ENCODE data around the gene USP14. TPM values are rescaled to one million over a fixed set of nuclear protein-coding genes. Genes with fewer than 3 reads are reported as not detected.

Gene USP14
- total and polyA plus RNA-seq, 9 donors = 26.0 to 60.0 (median 55.4) TPM

DNA sequence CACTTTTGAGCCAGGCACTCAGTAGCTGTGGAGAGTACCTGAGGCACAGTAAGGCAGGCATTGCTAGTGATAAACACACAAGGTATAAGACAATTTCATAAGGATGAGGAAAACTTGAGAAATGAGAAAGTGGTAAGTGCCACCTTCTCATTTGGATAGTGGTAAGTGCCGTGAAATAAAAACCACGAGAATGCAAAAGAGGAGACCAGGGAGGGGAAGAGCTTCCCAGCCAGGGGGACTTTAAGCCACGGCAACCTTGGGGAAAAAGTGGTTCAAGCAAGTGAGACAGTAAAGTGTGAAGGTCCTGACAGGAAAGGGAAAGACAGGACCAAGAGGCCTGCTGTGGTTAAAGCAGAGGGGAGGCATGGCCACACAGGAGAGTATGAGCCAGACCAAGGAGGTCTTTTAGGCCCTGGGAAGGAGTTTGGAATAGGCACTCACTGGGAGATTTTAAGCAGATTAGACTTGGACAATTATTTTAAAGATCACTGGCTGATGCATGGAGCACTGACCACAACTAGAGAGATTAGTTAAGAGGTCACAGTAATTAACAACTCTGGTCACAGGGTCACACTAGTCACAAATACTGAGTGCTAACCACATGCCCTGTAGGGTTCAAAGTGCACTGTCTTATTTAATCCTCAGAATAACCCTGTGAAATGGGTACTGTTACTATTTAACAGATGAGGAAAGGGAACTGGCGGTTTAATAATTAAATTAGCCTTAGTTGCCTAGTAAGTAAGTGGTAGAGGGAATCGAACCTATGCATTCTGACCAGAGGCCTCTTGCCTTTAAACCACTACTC is 59.4 kb downstream of the USP14 start:
- 75% methylated on average over 3 of the region's 5 CpGs for WGBS (ENCODE audit: insufficient coverage)
- no peak for DNase-seq
- no peak overlapping the region for H3K27ac ChIP-seq (ENCODE audit: low read length)
- H3K36me3 ChIP-seq (ENCODE audit: control insufficient read depth, insufficient read depth, low read length) = peaks cover 39% of the 10 kb centered on the region
- H3K27me3 ChIP-seq (ENCODE audit: control insufficient read depth, insufficient read depth, low read length) = no peaks in the 10 kb centered on the region
- no peak overlapping the region for H3K4me3 ChIP-seq (ENCODE audit: low read length)
- H3K4me1 ChIP-seq (ENCODE audit: control insufficient read depth, insufficient read depth, low read length) = no peaks in the 10 kb centered on the region
- H3K9me3 ChIP-seq (replicated peaks; ENCODE audit: control insufficient read depth, low read depth, low read length) = no peaks in the 10 kb centered on the region

GRCh38 chr18:220708-221107 is 62.4 kb downstream of the USP14 start:
- Histone ChIP-seq H3K4me3 (ENCODE audit: low read length) (no peak overlapping the region), H3K9me3 (replicated peaks; ENCODE audit: control insufficient read depth, low read depth, low read length) (no peaks in the 10 kb centered on the region), H3K27me3 (ENCODE audit: control insufficient read depth, insufficient read depth, low read length) (no peaks in the 10 kb centered on the region), H3K4me1 (ENCODE audit: control insufficient read depth, insufficient read depth, low read length) (no peaks in the 10 kb centered on the region), H3K36me3 (ENCODE audit: control insufficient read depth, insufficient read depth, low read length) (peaks cover 33% of the 10 kb centered on the region), H3K27ac (ENCODE audit: low read length) (no peak overlapping the region)
- DNase-seq = no peak

GRCh38 chr18:225745-226144 is 67.4 kb downstream of the USP14 start:
- H3K9me3 ChIP-seq (replicated peaks; ENCODE audit: control insufficient read depth, low read depth, low read length) = no peaks in the 10 kb centered on the region

DNA sequence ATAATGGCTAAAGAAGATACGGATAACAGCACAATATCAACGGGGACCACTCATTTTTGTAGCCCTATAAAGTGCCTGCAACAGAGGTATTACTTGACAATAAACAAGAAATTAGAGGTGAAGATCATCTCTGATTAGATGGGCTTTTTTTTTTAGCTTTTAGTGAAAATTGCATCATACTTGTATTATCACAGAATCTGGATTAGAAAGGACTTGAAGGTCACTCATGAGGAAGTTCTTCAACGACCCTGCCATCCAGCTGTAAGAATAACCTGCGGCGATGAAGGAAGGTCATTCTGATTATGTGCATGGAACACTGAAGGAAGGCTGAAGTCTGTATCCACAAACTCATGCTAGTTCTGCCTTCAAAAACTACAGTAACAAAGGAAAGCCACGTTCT is 69.0 kb downstream of the USP14 start:
- Histone ChIP-seq H3K27me3 (ENCODE audit: control insufficient read depth, insufficient read depth, low read length) (no peaks in the 10 kb centered on the region), H3K36me3 (ENCODE audit: control insufficient read depth, insufficient read depth, low read length) (peaks cover 20% of the 10 kb centered on the region)

More at GRCh38 chr18:225745-226144, 67.4 kb downstream of the USP14 start:
- H3K36me3 ChIP-seq (ENCODE audit: control insufficient read depth, insufficient read depth, low read length) = peaks cover 20% of the 10 kb centered on the region
- no peaks in the 10 kb centered on the region for H3K4me1 ChIP-seq (ENCODE audit: control insufficient read depth, insufficient read depth, low read length)
- no peak for DNase-seq
- H3K27ac ChIP-seq (ENCODE audit: low read length) = no peak overlapping the region
- no peak overlapping the region for H3K4me3 ChIP-seq (ENCODE audit: low read length)
- H3K27me3 ChIP-seq (ENCODE audit: control insufficient read depth, insufficient read depth, low read length) = no peaks in the 10 kb centered on the region
- no CpG with 5 or more reads among the region's 4 CpGs for WGBS (ENCODE audit: insufficient coverage)

GRCh38 chr18:227902-228301 is 69.5 kb downstream of the USP14 start:
- no peak for DNase-seq
- no peaks in the 10 kb centered on the region for H3K9me3 ChIP-seq (replicated peaks; ENCODE audit: control insufficient read depth, low read depth, low read length)
- no peaks in the 10 kb centered on the region for H3K4me1 ChIP-seq (ENCODE audit: control insufficient read depth, insufficient read depth, low read length)
- 94% methylated on average over 3 of the region's 4 CpGs for WGBS (ENCODE audit: insufficient coverage)
- no peak overlapping the region for H3K4me3 ChIP-seq (ENCODE audit: low read length)
- H3K27ac ChIP-seq (ENCODE audit: low read length) = no peak overlapping the region
- no peaks in the 10 kb centered on the region for H3K27me3 ChIP-seq (ENCODE audit: control insufficient read depth, insufficient read depth, low read length)
- H3K36me3 ChIP-seq (ENCODE audit: control insufficient read depth, insufficient read depth, low read length) = peaks cover 18% of the 10 kb centered on the region

More for the DNA sequence above, 69.0 kb downstream of the USP14 start:
- Histone ChIP-seq H3K4me1 (ENCODE audit: control insufficient read depth, insufficient read depth, low read length) (no peaks in the 10 kb centered on the region), H3K9me3 (replicated peaks; ENCODE audit: control insufficient read depth, low read depth, low read length) (no peaks in the 10 kb centered on the region), H3K4me3 (ENCODE audit: low read length) (no peak overlapping the region), H3K27ac (ENCODE audit: low read length) (no peak overlapping the region)
- WGBS (ENCODE audit: insufficient coverage) = 100% methylated on average over 3 of the region's 6 CpGs
- no peak for DNase-seq

DNA sequence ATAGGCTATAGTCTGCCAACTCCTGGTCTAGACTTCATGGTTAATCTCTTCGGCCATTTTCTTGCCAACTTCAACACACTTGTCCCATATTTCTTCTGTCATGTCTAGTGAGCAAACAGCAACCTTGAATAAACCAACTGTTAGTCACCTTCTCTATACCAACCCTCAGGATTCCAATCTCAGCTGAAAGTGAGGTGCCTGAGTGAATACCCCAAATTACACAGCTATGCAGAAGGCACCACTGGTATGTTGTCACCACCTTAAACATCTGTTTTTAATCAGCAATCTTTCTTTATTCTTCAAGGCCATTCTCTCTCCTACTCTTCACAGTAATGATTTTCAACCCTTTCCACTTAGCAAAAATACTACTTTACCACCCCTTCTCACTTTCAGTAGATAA is 70.2 kb downstream of the USP14 start:
- Histone ChIP-seq H3K4me3 (ENCODE audit: low read length) (no peak overlapping the region), H3K27ac (ENCODE audit: low read length) (no peak overlapping the region), H3K36me3 (ENCODE audit: control insufficient read depth, insufficient read depth, low read length) (peaks cover 17% of the 10 kb centered on the region), H3K9me3 (replicated peaks; ENCODE audit: control insufficient read depth, low read depth, low read length) (no peaks in the 10 kb centered on the region), H3K27me3 (ENCODE audit: control insufficient read depth, insufficient read depth, low read length) (no peaks in the 10 kb centered on the region), H3K4me1 (ENCODE audit: control insufficient read depth, insufficient read depth, low read length) (no peaks in the 10 kb centered on the region)
- no peak for DNase-seq
- WGBS (ENCODE audit: insufficient coverage) = 57% methylated on average over 1 of the region's 1 CpG

DNA sequence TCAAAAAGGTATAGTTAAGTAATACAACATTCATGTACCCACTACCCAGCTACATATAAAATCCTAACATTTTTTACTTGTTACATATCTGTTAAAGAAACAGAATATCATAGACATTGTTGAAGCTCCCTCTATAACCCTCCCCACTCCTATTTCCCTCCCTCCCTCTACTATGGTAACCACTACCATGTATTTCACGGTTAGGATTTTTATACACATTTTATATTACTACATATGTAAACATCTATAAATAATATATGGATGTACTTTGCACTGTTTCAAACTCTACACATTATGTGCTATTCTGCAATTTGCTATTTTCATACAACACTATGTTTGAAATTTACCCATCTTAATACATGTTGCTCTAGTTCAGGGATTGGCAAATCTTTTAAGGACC is 73.2 kb downstream of the USP14 start:
- Histone ChIP-seq H3K27me3 (ENCODE audit: control insufficient read depth, insufficient read depth, low read length) (no peaks in the 10 kb centered on the region), H3K27ac (ENCODE audit: low read length) (no peak overlapping the region), H3K36me3 (ENCODE audit: control insufficient read depth, insufficient read depth, low read length) (peaks cover 9% of the 10 kb centered on the region), H3K9me3 (replicated peaks; ENCODE audit: control insufficient read depth, low read depth, low read length) (no peaks in the 10 kb centered on the region), H3K4me3 (ENCODE audit: low read length) (no peak overlapping the region), H3K4me1 (ENCODE audit: control insufficient read depth, insufficient read depth, low read length) (no peaks in the 10 kb centered on the region)
- WGBS (ENCODE audit: insufficient coverage) = no CpG with 5 or more reads among the region's 1 CpG
- no peak for DNase-seq

DNA sequence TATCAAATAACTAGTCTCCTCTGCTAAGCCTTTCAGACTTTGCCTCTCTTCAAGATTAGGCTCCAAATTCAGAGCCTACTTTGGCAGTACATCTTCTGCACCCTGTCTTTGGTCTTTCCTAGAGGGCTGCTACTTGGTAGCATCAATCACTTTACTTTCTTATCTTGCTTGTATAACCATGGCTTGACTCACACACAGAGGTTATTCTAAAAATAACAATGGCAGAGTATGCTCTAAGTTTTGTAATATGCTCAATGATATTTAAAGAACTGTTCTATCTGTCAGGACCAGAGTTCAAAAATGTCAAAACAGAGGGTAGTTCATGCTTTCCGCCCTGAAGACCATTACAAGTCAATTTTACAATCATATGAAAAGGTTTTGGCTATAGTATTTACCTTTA is 81.8 kb downstream of the USP14 start:
- no peaks in the 10 kb centered on the region for H3K27me3 ChIP-seq (ENCODE audit: control insufficient read depth, insufficient read depth, low read length)
- peaks cover 15% of the 10 kb centered on the region for H3K36me3 ChIP-seq (ENCODE audit: control insufficient read depth, insufficient read depth, low read length)
- no CpG with 5 or more reads among the region's 1 CpG for WGBS (ENCODE audit: insufficient coverage)
- no peaks in the 10 kb centered on the region for H3K4me1 ChIP-seq (ENCODE audit: control insufficient read depth, insufficient read depth, low read length)
- no peaks in the 10 kb centered on the region for H3K9me3 ChIP-seq (replicated peaks; ENCODE audit: control insufficient read depth, low read depth, low read length)
- H3K27ac ChIP-seq (ENCODE audit: low read length) = no peak overlapping the region
- no peak for DNase-seq
- no peak overlapping the region for H3K4me3 ChIP-seq (ENCODE audit: low read length)

DNA sequence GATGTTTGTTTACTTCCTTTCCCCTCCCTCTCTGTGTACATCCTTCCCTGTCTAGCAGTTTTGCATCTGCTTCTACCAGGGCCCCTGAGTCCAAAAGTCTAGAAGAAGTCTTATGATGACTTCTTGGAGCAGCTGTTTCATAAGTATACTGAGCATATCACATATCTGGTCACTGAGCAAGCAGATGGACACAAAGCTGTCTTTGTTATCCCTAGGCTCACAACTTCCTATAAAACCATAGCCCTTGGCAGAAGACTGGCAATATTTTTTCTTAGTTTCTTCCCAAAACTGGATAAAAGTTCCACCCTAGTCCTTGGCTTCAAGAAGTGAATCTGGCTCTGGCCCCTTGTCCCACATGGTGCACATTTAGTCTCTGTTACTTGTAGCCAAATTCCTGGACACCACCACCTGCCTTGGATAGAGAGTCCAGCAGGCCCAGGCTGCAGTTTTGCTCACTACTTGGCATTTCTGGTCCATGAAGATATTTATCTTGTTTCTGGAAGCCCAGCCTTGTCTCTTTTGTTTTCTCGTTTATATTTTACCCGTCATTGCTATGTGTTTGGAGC is 87.0 kb downstream of the USP14 start:
- H3K36me3 ChIP-seq (ENCODE audit: control insufficient read depth, insufficient read depth, low read length) = peaks cover 27% of the 10 kb centered on the region

GRCh38 chr18:248053-248452 is 89.7 kb downstream of the USP14 start:
- H3K27me3 ChIP-seq (ENCODE audit: control insufficient read depth, insufficient read depth, low read length) = no peaks in the 10 kb centered on the region
- no peak overlapping the region for H3K4me3 ChIP-seq (ENCODE audit: low read length)
- DNase-seq = no peak
- H3K27ac ChIP-seq (ENCODE audit: low read length) = no peak overlapping the region
- H3K4me1 ChIP-seq (ENCODE audit: control insufficient read depth, insufficient read depth, low read length) = peaks cover 3% of the 10 kb centered on the region
- no peaks in the 10 kb centered on the region for H3K9me3 ChIP-seq (replicated peaks; ENCODE audit: control insufficient read depth, low read depth, low read length)
- WGBS (ENCODE audit: insufficient coverage) = 81% methylated on average over 3 of the region's 4 CpGs
- peaks cover 30% of the 10 kb centered on the region for H3K36me3 ChIP-seq (ENCODE audit: control insufficient read depth, insufficient read depth, low read length)

More for the DNA sequence above, 87.0 kb downstream of the USP14 start:
- peaks cover 3% of the 10 kb centered on the region for H3K4me1 ChIP-seq (ENCODE audit: control insufficient read depth, insufficient read depth, low read length)
- peak overlapping the region; percentile 37 for H3K27ac ChIP-seq (ENCODE audit: low read length)
- H3K27me3 ChIP-seq (ENCODE audit: control insufficient read depth, insufficient read depth, low read length) = no peaks in the 10 kb centered on the region
- peak; percentile 20 for DNase-seq
- H3K9me3 ChIP-seq (replicated peaks; ENCODE audit: control insufficient read depth, low read depth, low read length) = no peaks in the 10 kb centered on the region
- no peak overlapping the region for H3K4me3 ChIP-seq (ENCODE audit: low read length)
- no CpG with 5 or more reads among the region's 2 CpGs for WGBS (ENCODE audit: insufficient coverage)

Measured in muscle of leg (tissue), 11 donors.